ENCODE data around the gene CCDC90B. TPM values are rescaled to one million over a fixed set of nuclear protein-coding genes. Genes with fewer than 3 reads are reported as not detected.
"Not testable (repeated sequence)": the region's sequence is repeated elsewhere in the genome, so short reads cannot be mapped to it uniquely, and the experiment has no call there.

Gene CCDC90B
- total and polyA plus RNA-seq, 2 donors (not counting 3 experiments of a cell fraction or from before 2014, with no cell fraction given), result 24.3 to 45.8 TPM

GRCh38 chr11:83310718-83311117 is 24.6 kb upstream of the CCDC90B start:
- FAIRE-seq (no peak), DNase-seq (ENCODE audit: low read depth, low spot score) (no peak)
- no TSS peak for BruUV-seq (replicated peaks)
- no peaks in the 10 kb centered on the region for H4K20me1 ChIP-seq (replicated peaks; ENCODE audit: control insufficient read depth, extremely low read depth, insufficient read depth, low read length)
- no peak overlapping the region for H3K27ac ChIP-seq (ENCODE audit: insufficient read depth, low read depth, low read length)
- no peaks in the 10 kb centered on the region for H3K4me1 ChIP-seq (ENCODE audit: control insufficient read depth, extremely low read depth, insufficient read depth, low read length)
- intact Hi-C loops (cut with micrococcal nuclease) (no loop called here), dilution Hi-C loops (cut with MboI; ENCODE audit: extremely low pct_ligation_motif_present, low sequenced_read_pairs) (no loop called here)
- H3K4me3 ChIP-seq (replicated peaks in 1 of 3; ENCODE audit: insufficient read depth in 1 of 3, low read depth in 1 of 3, low read length in 3 of 3), result no peak overlapping the region
- ChIA-PET POLR2A (no interaction called here), CTCF (interaction anchor here (2.5 kb wide), 1 partner anchor 18 kb away, joined by 14 read pairs; no protein-coding TSS in a partner anchor)
- no peaks in the 10 kb centered on the region for H3K79me2 ChIP-seq (ENCODE audit: control insufficient read depth, insufficient read depth, low read length)
- TF ChIP-seq JUN (IDR thresholded peaks at IDR 0.05; ENCODE audit: borderline replicate concordance, insufficient read depth, insufficient read length, low read depth), result no peak
- no peak for TF ChIP-seq MAX (IDR thresholded peaks at IDR 0.05; ENCODE audit: insufficient read depth, insufficient read length)
- TF ChIP-seq POLR2A (IDR thresholded peaks at IDR 0.05; ENCODE audit: low read depth, low read length), result no peak
- no peak for TF ChIP-seq MYC (IDR thresholded peaks at IDR 0.05; ENCODE audit: low read depth, low read length)
- TF ChIP-seq GATA2 (IDR thresholded peaks at IDR 0.05; ENCODE audit: insufficient read depth, insufficient read length, low read depth, low read length), result no peak
- no peak for TF ChIP-seq FOS (IDR thresholded peaks at IDR 0.05; ENCODE audit: borderline replicate concordance, insufficient read depth, low read length)
- TF ChIP-seq EZH2 (IDR thresholded peaks at IDR 0.05; ENCODE audit: borderline replicate concordance, low read depth, low read length, severe bottlenecking), result no peak
- TF ChIP-seq CTCF (IDR thresholded peaks at IDR 0.05; ENCODE audit: extremely low read depth in 1 of 2, insufficient read depth in 1 of 2, low read depth in 1 of 2, low read length in 2 of 2), result no peak
- TF ChIP-seq POLR2AphosphoS5 (IDR thresholded peaks at IDR 0.05; ENCODE audit: insufficient read depth, low read depth, low read length), result no peak
- no peaks in the 10 kb centered on the region for H3K36me3 ChIP-seq (ENCODE audit: control insufficient read depth in 2 of 2, extremely low read depth in 1 of 2, insufficient read depth in 2 of 2, low read length in 2 of 2)
- no peaks in the 10 kb centered on the region for H3K9me1 ChIP-seq (replicated peaks; ENCODE audit: control insufficient read depth, extremely low read depth, insufficient read depth, low read length)
- H3K9ac ChIP-seq (replicated peaks; ENCODE audit: extremely low read depth, insufficient read depth, low read length), result no peak overlapping the region
- H3K4me2 ChIP-seq (ENCODE audit: insufficient read depth, low read length), result no peak overlapping the region
- no peak overlapping the region for H2AFZ ChIP-seq (ENCODE audit: low read depth, low read length)
- H3K27me3 ChIP-seq (ENCODE audit: control insufficient read depth in 2 of 2, insufficient read depth in 2 of 2, low read length in 2 of 2), result no peaks in the 10 kb centered on the region
- H3K9me3 ChIP-seq (replicated peaks; ENCODE audit: control insufficient read depth, insufficient read depth, low read length), result no peaks in the 10 kb centered on the region

GRCh38 chr11:83308536-83308935 is 22.4 kb upstream of the CCDC90B start:
- H3K4me3 ChIP-seq (replicated peaks in 1 of 3; ENCODE audit: insufficient read depth in 1 of 3, low read depth in 1 of 3, low read length in 3 of 3); H3K9ac ChIP-seq (replicated peaks; ENCODE audit: extremely low read depth, insufficient read depth, low read length); H4K20me1 ChIP-seq (replicated peaks; ENCODE audit: control insufficient read depth, extremely low read depth, insufficient read depth, low read length); H3K36me3 ChIP-seq (ENCODE audit: control insufficient read depth in 2 of 2, extremely low read depth in 1 of 2, insufficient read depth in 2 of 2, low read length in 2 of 2); H2AFZ ChIP-seq (ENCODE audit: low read depth, low read length); dilution Hi-C loops (cut with MboI; ENCODE audit: extremely low pct_ligation_motif_present, low sequenced_read_pairs); intact Hi-C loops (cut with micrococcal nuclease); DNase-seq (ENCODE audit: low read depth, low spot score); H3K4me2 ChIP-seq (ENCODE audit: insufficient read depth, low read length); BruUV-seq (replicated peaks); H3K9me3 ChIP-seq (replicated peaks; ENCODE audit: control insufficient read depth, insufficient read depth, low read length); FAIRE-seq; POLR2A ChIA-PET; H3K4me1 ChIP-seq (ENCODE audit: control insufficient read depth, extremely low read depth, insufficient read depth, low read length); H3K27ac ChIP-seq (ENCODE audit: insufficient read depth, low read depth, low read length); H3K27me3 ChIP-seq (ENCODE audit: control insufficient read depth in 2 of 2, insufficient read depth in 2 of 2, low read length in 2 of 2); H3K9me1 ChIP-seq (replicated peaks; ENCODE audit: control insufficient read depth, extremely low read depth, insufficient read depth, low read length); H3K79me2 ChIP-seq (ENCODE audit: control insufficient read depth, insufficient read depth, low read length): not testable (repeated sequence)
- CTCF ChIA-PET, result interaction anchor here (1.1 to 2.5 kb wide), 3 partner anchors 12 to 415 kb away, joined by 3 to 14 read pairs (median 3); no protein-coding TSS in a partner anchor
